SK-N-SH treated with all-trans-retinoic acid at 6 μM for 48 hours (cell line): Measurements from ENCODE around the gene CNTN1.

Experiments used
- ATAC-seq: fragments of 200-7000 bp; cut with Tn5 transposase; 3 replicates; pipeline ENCODE4 v1.9.1; 2020; ENCODE audit warnings: mild to moderate bottlenecking, moderate library complexity
- ESRRG ChIP-seq: fragments of 250-450 bp; sonication (Bioruptor Pico); IDR thresholded peaks from 2 replicates; pipeline ENCODE4 v1.6.1; 2021; ENCODE audit warnings: mild to moderate bottlenecking
- GLIS3 ChIP-seq: fragments of 250-450 bp; sonication (Bioruptor Pico); IDR thresholded peaks from 2 replicates; pipeline ENCODE4 v1.5.0; 2020; ENCODE audit warnings: mild to moderate bottlenecking, moderate library complexity
- ISL1 ChIP-seq: fragments of 250-450 bp; sonication (Bioruptor Pico); IDR thresholded peaks from 2 replicates; pipeline ENCODE4 v2.1.2; 2022; ENCODE audit warnings: mild to moderate bottlenecking, moderate library complexity
- PPARA ChIP-seq: fragments of 250-450 bp; sonication (Bioruptor Pico); IDR thresholded peaks from 2 replicates; pipeline ENCODE4 v1.5.0; 2020; ENCODE audit warnings: mild to moderate bottlenecking, borderline replicate concordance
- RARB ChIP-seq: fragments of 250-450 bp; sonication (Bioruptor Pico); IDR thresholded peaks from 2 replicates; pipeline ENCODE4 v1.8.0; 2021; ENCODE audit warnings: mild to moderate bottlenecking, moderate library complexity
- SNAI2 ChIP-seq: fragments of 250-450 bp; sonication (Bioruptor Pico); IDR thresholded peaks from 2 replicates; pipeline ENCODE4 v1.5.0; 2020; ENCODE audit warnings: mild to moderate bottlenecking, moderate library complexity
- TCF4 ChIP-seq: fragments of 250-450 bp; sonication (Bioruptor Pico); IDR thresholded peaks from 2 replicates; pipeline ENCODE4 v1.8.0; 2021; ENCODE audit warnings: mild to moderate bottlenecking, moderate library complexity, borderline replicate concordance
- TOX ChIP-seq: fragments of 250-450 bp; sonication (Bioruptor Pico); IDR thresholded peaks from 2 replicates; pipeline ENCODE4 v1.8.0; 2021; ENCODE audit warnings: mild to moderate bottlenecking, moderate library complexity, borderline replicate concordance
- ZC3H10 ChIP-seq: fragments of 250-450 bp; sonication (Bioruptor Pico); IDR thresholded peaks from 2 replicates; pipeline ENCODE4 v1.5.1; 2021; ENCODE audit warnings: mild to moderate bottlenecking, moderate library complexity
- ZFP3 ChIP-seq: fragments of 250-450 bp; sonication (Bioruptor Pico); IDR thresholded peaks from 2 replicates; pipeline ENCODE4 v1.5.0; 2020; ENCODE audit warnings: mild to moderate bottlenecking, moderate library complexity
- ZFP30 ChIP-seq: fragments of 450-650 bp; formaldehyde crosslinking; IDR thresholded peaks from 2 replicates; pipeline ENCODE4 v1.5.0; 2022; ENCODE audit warnings: mild to moderate bottlenecking, moderate library complexity
- ZNF70 ChIP-seq: fragments of 450-650 bp; formaldehyde crosslinking; IDR thresholded peaks from 2 replicates; pipeline ENCODE4 v1.5.0; 2020; ENCODE audit warnings: mild to moderate bottlenecking, moderate library complexity
- ZNF8 ChIP-seq: fragments of 450-650 bp; formaldehyde crosslinking; IDR thresholded peaks from 2 replicates; pipeline ENCODE4 v1.5.0; 2020; ENCODE audit warnings: mild to moderate bottlenecking, moderate library complexity
- TF ChIP-seq, protein P1 (sequence below): fragments of 250-450 bp; sonication (Bioruptor Pico); IDR thresholded peaks from 2 replicates; pipeline ENCODE4 v1.8.0; 2020; ENCODE audit warnings: mild to moderate bottlenecking, moderate library complexity, borderline replicate concordance
- TF ChIP-seq, protein P2 (sequence below): fragments of 250-450 bp; sonication (Bioruptor Pico); IDR thresholded peaks from 2 replicates; pipeline ENCODE4 v1.8.0; 2021; ENCODE audit warnings: low read depth, mild to moderate bottlenecking, moderate library complexity, borderline replicate concordance
- TF ChIP-seq, protein P3 (sequence below): fragments of 250-450 bp; sonication (Bioruptor Pico); IDR thresholded peaks from 2 replicates; pipeline ENCODE4 v1.5.1; 2020; ENCODE audit warnings: low read depth, mild to moderate bottlenecking, moderate library complexity
- TF ChIP-seq, protein P4 (sequence below): fragments of 250-450 bp; sonication (Bioruptor Pico); IDR thresholded peaks from 2 replicates; pipeline ENCODE4 v1.5.1; 2021; ENCODE audit warnings: mild to moderate bottlenecking, moderate library complexity
- TF ChIP-seq, protein P5 (sequence below): fragments of 250-450 bp; sonication (Bioruptor Pico); IDR thresholded peaks from 2 replicates; pipeline ENCODE4 v1.5.0; 2020; ENCODE audit warnings: mild to moderate bottlenecking, moderate library complexity

Gene CNTN1

DNA sequence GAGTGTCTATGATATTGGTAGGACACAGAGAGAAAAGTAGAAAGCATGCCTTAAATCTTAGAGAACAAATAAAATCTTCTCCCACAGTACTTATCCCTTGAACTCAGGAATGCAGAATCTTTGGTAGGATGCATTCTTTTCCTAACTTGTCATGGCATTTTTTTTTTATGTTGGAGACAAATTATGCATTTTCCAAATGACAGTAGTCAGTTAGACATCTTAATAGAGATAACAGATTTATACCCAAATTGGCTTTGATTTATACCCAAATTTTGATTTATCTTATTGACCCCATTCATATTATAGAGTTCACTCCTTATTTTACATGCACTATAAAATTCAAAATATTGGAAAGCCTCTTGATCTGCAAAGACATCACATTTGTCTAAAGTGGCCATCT is 132.9 kb downstream of the CNTN1 start:
- no peak for ATAC-seq
- no peak for TF ChIP-seq ZC3H10 (CRISPR knock-in tag)
- TF ChIP-seq ZFP30: no peak
- no peak for TF ChIP-seq TCF4
- TF ChIP-seq, protein P1, sequence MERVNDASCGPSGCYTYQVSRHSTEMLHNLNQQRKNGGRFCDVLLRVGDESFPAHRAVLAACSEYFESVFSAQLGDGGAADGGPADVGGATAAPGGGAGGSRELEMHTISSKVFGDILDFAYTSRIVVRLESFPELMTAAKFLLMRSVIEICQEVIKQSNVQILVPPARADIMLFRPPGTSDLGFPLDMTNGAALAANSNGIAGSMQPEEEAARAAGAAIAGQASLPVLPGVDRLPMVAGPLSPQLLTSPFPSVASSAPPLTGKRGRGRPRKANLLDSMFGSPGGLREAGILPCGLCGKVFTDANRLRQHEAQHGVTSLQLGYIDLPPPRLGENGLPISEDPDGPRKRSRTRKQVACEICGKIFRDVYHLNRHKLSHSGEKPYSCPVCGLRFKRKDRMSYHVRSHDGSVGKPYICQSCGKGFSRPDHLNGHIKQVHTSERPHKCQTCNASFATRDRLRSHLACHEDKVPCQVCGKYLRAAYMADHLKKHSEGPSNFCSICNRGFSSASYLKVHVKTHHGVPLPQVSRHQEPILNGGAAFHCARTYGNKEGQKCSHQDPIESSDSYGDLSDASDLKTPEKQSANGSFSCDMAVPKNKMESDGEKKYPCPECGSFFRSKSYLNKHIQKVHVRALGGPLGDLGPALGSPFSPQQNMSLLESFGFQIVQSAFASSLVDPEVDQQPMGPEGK (CRISPR knock-in tag): no peak
- no peak for TF ChIP-seq ZNF70
- no peak for TF ChIP-seq SNAI2 (CRISPR knock-in tag)
- TF ChIP-seq, protein P2, sequence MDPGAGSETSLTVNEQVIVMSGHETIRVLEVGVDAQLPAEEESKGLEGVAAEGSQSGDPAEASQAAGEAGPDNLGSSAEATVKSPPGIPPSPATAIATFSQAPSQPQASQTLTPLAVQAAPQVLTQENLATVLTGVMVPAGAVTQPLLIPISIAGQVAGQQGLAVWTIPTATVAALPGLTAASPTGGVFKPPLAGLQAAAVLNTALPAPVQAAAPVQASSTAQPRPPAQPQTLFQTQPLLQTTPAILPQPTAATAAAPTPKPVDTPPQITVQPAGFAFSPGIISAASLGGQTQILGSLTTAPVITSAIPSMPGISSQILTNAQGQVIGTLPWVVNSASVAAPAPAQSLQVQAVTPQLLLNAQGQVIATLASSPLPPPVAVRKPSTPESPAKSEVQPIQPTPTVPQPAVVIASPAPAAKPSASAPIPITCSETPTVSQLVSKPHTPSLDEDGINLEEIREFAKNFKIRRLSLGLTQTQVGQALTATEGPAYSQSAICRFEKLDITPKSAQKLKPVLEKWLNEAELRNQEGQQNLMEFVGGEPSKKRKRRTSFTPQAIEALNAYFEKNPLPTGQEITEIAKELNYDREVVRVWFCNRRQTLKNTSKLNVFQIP (CRISPR knock-in tag): no peak
- TF ChIP-seq, protein P3, sequence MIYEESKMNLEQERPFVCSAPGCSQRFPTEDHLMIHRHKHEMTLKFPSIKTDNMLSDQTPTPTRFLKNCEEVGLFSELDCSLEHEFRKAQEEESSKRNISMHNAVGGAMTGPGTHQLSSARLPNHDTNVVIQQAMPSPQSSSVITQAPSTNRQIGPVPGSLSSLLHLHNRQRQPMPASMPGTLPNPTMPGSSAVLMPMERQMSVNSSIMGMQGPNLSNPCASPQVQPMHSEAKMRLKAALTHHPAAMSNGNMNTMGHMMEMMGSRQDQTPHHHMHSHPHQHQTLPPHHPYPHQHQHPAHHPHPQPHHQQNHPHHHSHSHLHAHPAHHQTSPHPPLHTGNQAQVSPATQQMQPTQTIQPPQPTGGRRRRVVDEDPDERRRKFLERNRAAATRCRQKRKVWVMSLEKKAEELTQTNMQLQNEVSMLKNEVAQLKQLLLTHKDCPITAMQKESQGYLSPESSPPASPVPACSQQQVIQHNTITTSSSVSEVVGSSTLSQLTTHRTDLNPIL (CRISPR knock-in tag): peak; percentile 62; the same call in 1 of the 2 replicates
- TF ChIP-seq GLIS3: no peak
- TF ChIP-seq ISL1 (CRISPR knock-in tag): peak; percentile 96

DNA sequence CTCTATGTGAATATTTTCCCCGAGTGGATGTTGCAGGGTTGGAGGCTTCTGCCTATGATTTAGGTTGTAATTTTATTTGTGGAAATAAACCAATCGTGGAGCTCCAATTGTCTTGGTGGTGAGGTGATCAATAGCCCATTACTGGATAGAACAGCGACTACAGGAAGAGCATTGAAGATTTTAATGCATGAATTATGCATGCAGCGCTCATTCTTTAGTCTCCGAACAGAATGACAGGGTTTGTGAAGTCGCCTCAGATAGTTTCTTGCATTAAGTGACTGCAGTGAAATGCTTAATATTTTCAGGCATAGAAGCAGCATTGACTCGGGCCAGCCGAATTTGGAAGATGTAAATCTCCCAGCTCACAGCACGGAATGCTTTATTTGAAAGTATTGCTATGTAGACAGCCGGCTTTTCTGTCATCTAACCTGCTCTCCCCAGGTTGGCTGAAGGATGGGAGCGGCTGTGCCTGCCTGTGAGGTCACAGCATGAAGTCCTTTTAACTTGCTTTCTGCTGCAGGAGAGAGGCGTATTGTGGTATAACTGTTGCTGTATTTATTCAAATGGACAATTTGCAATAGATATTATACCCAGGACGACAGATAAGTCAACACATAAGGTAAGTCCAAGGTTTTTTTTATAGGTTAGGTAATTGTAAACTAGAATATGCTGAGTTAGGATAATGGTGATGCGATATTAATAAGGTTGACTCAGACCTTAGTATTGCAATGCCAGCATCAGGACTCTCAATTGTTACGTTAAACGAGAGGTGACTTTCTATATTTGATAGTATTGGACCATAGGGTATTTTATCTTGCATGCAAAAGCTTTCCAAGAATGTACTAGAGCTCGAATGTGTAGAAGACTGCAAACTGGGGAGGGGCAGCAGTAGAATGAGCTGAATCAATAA is 135.7 kb downstream of the CNTN1 start:
- no peak for ATAC-seq
- TF ChIP-seq ZFP3 (CRISPR knock-in tag) (no peak), TOX (CRISPR knock-in tag) (no peak), RARB (no peak), ZC3H10 (CRISPR knock-in tag) (no peak), TCF4 (no peak), ZNF70 (no peak), ZFP30 (no peak), ZNF8 (CRISPR knock-in tag) (no peak), PPARA (CRISPR knock-in tag) (no peak), ESRRG (CRISPR knock-in tag) (no peak)
- TF ChIP-seq, protein P1 (CRISPR knock-in tag): no peak
- TF ChIP-seq, protein P4, sequence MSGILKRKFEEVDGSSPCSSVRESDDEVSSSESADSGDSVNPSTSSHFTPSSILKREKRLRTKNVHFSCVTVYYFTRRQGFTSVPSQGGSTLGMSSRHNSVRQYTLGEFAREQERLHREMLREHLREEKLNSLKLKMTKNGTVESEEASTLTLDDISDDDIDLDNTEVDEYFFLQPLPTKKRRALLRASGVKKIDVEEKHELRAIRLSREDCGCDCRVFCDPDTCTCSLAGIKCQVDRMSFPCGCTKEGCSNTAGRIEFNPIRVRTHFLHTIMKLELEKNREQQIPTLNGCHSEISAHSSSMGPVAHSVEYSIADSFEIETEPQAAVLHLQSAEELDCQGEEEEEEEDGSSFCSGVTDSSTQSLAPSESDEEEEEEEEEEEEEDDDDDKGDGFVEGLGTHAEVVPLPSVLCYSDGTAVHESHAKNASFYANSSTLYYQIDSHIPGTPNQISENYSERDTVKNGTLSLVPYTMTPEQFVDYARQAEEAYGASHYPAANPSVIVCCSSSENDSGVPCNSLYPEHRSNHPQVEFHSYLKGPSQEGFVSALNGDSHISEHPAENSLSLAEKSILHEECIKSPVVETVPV (CRISPR knock-in tag): no peak
- TF ChIP-seq, protein P5, sequence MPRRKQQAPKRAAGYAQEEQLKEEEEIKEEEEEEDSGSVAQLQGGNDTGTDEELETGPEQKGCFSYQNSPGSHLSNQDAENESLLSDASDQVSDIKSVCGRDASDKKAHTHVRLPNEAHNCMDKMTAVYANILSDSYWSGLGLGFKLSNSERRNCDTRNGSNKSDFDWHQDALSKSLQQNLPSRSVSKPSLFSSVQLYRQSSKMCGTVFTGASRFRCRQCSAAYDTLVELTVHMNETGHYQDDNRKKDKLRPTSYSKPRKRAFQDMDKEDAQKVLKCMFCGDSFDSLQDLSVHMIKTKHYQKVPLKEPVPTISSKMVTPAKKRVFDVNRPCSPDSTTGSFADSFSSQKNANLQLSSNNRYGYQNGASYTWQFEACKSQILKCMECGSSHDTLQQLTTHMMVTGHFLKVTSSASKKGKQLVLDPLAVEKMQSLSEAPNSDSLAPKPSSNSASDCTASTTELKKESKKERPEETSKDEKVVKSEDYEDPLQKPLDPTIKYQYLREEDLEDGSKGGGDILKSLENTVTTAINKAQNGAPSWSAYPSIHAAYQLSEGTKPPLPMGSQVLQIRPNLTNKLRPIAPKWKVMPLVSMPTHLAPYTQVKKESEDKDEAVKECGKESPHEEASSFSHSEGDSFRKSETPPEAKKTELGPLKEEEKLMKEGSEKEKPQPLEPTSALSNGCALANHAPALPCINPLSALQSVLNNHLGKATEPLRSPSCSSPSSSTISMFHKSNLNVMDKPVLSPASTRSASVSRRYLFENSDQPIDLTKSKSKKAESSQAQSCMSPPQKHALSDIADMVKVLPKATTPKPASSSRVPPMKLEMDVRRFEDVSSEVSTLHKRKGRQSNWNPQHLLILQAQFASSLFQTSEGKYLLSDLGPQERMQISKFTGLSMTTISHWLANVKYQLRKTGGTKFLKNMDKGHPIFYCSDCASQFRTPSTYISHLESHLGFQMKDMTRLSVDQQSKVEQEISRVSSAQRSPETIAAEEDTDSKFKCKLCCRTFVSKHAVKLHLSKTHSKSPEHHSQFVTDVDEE: no peak
- TF ChIP-seq, protein P2 (CRISPR knock-in tag): no peak
